GM21737 (cell line): Measurements from ENCODE around the gene MOB4.
"Not testable (repeated sequence)": the region's sequence is repeated elsewhere in the genome, so short reads cannot be mapped to it uniquely, and the experiment has no call there.

Source experiments
- ATAC-seq: cut with Tn5 transposase; IDR thresholded peaks from one replicate; pipeline ENCODE4 v1.9.1; 2021; ENCODE audit warnings: mild to moderate bottlenecking, moderate library complexity; ENCODE audit not compliant: unreplicated experiment

The MOB4 gene

GRCh38 chr2:197515739-197516392, at the start of gene MOB4:
TSS of gene MOB4 (plus strand) at chr2:197516066. CDS start at chr2:197516087, 21 bp downstream.
- peak; percentile 95 for ATAC-seq

- ATAC-seq = no peak
These were observed 43.7 kb upstream of the MOB4 start for GRCh38 chr2:197472166-197472565.

- ATAC-seq = no peak
These were observed 38.1 kb upstream of the MOB4 start for GRCh38 chr2:197477797-197478196.

GRCh38 chr2:197480165-197481036, 35.5 kb upstream of the MOB4 start:
- no peak for ATAC-seq

- ATAC-seq = not testable (repeated sequence)
These were observed 31.6 kb upstream of the MOB4 start for GRCh38 chr2:197484248-197484647.

- ATAC-seq = no peak
These were observed 29.7 kb upstream of the MOB4 start for GRCh38 chr2:197486175-197486574.

- no peak for ATAC-seq
These were observed 28.5 kb upstream of the MOB4 start for GRCh38 chr2:197487385-197487784.

- no peak for ATAC-seq
These were observed 20.3 kb upstream of the MOB4 start for GRCh38 chr2:197495433-197496134.

GRCh38 chr2:197496695-197497094, 19.2 kb upstream of the MOB4 start:
- ATAC-seq = no peak

- ATAC-seq = no peak
These were observed 18.5 kb upstream of the MOB4 start for GRCh38 chr2:197497326-197497725.

- ATAC-seq = no peak
These were observed 17.5 kb upstream of the MOB4 start for GRCh38 chr2:197498235-197498936.

- ATAC-seq = peak; percentile 27
These were observed 16.8 kb upstream of the MOB4 start for GRCh38 chr2:197498937-197499593.

- peak; percentile 86 for ATAC-seq
These were observed 16.0 kb upstream of the MOB4 start, which contains the start of the genes HSPD1 and HSPE1 for GRCh38 chr2:197499594-197500502. TSS of gene HSPD1 (minus strand) at chr2:197499840. CDS start at chr2:197498848, 992 bp downstream. TSS of gene HSPE1 (plus strand) at chr2:197500379. CDS start at chr2:197500437, 58 bp downstream.

GRCh38 chr2:197500503-197501131, 15.2 kb upstream of the MOB4 start:
- peak; percentile 3 for ATAC-seq

- ATAC-seq = no peak
These were observed 13.7 kb upstream of the MOB4 start for GRCh38 chr2:197502201-197502600.

GRCh38 chr2:197502685-197503084, 13.2 kb upstream of the MOB4 start:
- no peak for ATAC-seq

GRCh38 chr2:197504000-197504399, 11.9 kb upstream of the MOB4 start:
- ATAC-seq = no peak

- ATAC-seq = no peak
These were observed 11.4 kb upstream of the MOB4 start for GRCh38 chr2:197504512-197504911.

- no peak for ATAC-seq
These were observed 9.2 kb upstream of the MOB4 start for GRCh38 chr2:197506658-197507057.
